ENCODE measurements around the gene ZNF132. TPM values are rescaled to one million over a fixed set of nuclear protein-coding genes. Genes with fewer than 3 reads are reported as not detected.
A peak's percentile ranks its signal among the peaks of the same experiment; 100 is the strongest.

The ZNF132 gene
- total and polyA plus RNA-seq, 9 of the 15 experiments (the other 6 are each of a cell fraction or from before 2014, with no cell fraction given): 0.03 to 0.42 (median 0.10) TPM; not detected in 5

GRCh38 chr19:58386576-58387337 lies 53.2 kb downstream of the ZNF132 start, which contains the start of gene RPS5 (continued):
- TF ChIP-seq, protein P1, sequence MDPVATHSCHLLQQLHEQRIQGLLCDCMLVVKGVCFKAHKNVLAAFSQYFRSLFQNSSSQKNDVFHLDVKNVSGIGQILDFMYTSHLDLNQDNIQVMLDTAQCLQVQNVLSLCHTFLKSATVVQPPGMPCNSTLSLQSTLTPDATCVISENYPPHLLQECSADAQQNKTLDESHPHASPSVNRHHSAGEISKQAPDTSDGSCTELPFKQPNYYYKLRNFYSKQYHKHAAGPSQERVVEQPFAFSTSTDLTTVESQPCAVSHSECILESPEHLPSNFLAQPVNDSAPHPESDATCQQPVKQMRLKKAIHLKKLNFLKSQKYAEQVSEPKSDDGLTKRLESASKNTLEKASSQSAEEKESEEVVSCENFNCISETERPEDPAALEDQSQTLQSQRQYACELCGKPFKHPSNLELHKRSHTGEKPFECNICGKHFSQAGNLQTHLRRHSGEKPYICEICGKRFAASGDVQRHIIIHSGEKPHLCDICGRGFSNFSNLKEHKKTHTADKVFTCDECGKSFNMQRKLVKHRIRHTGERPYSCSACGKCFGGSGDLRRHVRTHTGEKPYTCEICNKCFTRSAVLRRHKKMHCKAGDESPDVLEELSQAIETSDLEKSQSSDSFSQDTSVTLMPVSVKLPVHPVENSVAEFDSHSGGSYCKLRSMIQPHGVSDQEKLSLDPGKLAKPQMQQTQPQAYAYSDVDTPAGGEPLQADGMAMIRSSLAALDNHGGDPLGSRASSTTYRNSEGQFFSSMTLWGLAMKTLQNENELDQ (CRISPR knock-in tag; IDR thresholded peaks at IDR 0.05; ENCODE audit: borderline replicate concordance): no peak
- TF ChIP-seq PRDM10 (IDR thresholded peaks at IDR 0.05; ENCODE audit: partially characterized antibody): peak; percentile 69
- TF ChIP-seq, protein P2, sequence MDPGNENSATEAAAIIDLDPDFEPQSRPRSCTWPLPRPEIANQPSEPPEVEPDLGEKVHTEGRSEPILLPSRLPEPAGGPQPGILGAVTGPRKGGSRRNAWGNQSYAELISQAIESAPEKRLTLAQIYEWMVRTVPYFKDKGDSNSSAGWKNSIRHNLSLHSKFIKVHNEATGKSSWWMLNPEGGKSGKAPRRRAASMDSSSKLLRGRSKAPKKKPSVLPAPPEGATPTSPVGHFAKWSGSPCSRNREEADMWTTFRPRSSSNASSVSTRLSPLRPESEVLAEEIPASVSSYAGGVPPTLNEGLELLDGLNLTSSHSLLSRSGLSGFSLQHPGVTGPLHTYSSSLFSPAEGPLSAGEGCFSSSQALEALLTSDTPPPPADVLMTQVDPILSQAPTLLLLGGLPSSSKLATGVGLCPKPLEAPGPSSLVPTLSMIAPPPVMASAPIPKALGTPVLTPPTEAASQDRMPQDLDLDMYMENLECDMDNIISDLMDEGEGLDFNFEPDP (CRISPR knock-in tag; IDR thresholded peaks at IDR 0.05): no peak
- TF ChIP-seq ZBTB2 (IDR thresholded peaks at IDR 0.05): peak; percentile 96
- peak; percentile 96 for TF ChIP-seq GTF2F1 (IDR thresholded peaks at IDR 0.05; ENCODE audit: low read depth, low read length)
- no peak for TF ChIP-seq CREB5 (CRISPR knock-in tag; IDR thresholded peaks at IDR 0.05)
- no peak for TF ChIP-seq TAL1 (IDR thresholded peaks at IDR 0.05)
- TF ChIP-seq HIVEP1 (CRISPR knock-in tag; IDR thresholded peaks at IDR 0.05): no peak
- TF ChIP-seq NFE2L1 (tag; IDR thresholded peaks at IDR 0.05; ENCODE audit: borderline replicate concordance, low read depth): no peak
- no peak for TF ChIP-seq SFPQ (IDR thresholded peaks at IDR 0.05; ENCODE audit: low read depth, low read length)
- peak; percentile 35; the same call in 1 of the 2 replicates for TF ChIP-seq KLF1 (tag; IDR thresholded peaks at IDR 0.05)
- TF ChIP-seq JUN (IDR thresholded peaks at IDR 0.05; ENCODE audit: borderline replicate concordance, low read depth, low read length): peak; percentile 40; the same call in 1 of the 2 replicates
- TF ChIP-seq JUN (CRISPR knock-in tag; IDR thresholded peaks at IDR 0.05; ENCODE audit: borderline replicate concordance): no peak
- TF ChIP-seq PHB (CRISPR knock-in tag; IDR thresholded peaks at IDR 0.05): no peak

All from K562 (cell line).